DOHH2 (cell line): ENCODE measurements around the gene ZNF587.
"Not testable (repeated sequence)": the region's sequence is repeated elsewhere in the genome, so short reads cannot be mapped to it uniquely, and the experiment has no call there.

ENCODE experiments used
- H3F3A ChIP-seq: fragments of 200-600 bp; sonication (generic), shearing (Covaris generic); 2 replicates; pipeline ENCODE4 v1.6.0; 2016; ENCODE audit warnings: antibody characterized with exemption, mild to moderate bottlenecking; ENCODE audit not compliant: control insufficient read depth, insufficient read depth
- H3K27ac ChIP-seq: fragments of 200-600 bp; sonication (generic); 2 replicates; pipeline ENCODE4 v1.5.1; 2014; ENCODE audit warnings: low read depth, mild to moderate bottlenecking, low read length, moderate library complexity
- H3K27me3 ChIP-seq: fragments of 200-600 bp; sonication (generic); 2 replicates; pipeline ENCODE4 v1.6.1; 2014; ENCODE audit warnings: mild to moderate bottlenecking, low read length, mixed read lengths; ENCODE audit not compliant: control insufficient read depth
- H3K36me3 ChIP-seq: fragments of 200-600 bp; sonication (generic); 2 replicates; pipeline ENCODE4 v1.6.1; 2014; ENCODE audit warnings: mild to moderate bottlenecking, low read length, moderate library complexity, mixed read lengths; ENCODE audit not compliant: control insufficient read depth
- H3K4me1 ChIP-seq: fragments of 200-600 bp; sonication (generic); 2 replicates; pipeline ENCODE4 v1.6.1; 2014; ENCODE audit warnings: mild to moderate bottlenecking, low read length, mixed read lengths; ENCODE audit not compliant: control insufficient read depth
- H3K4me2 ChIP-seq: fragments of 200-600 bp; sonication (generic); 2 replicates; pipeline ENCODE4 v1.6.0; 2014; ENCODE audit warnings: mild to moderate bottlenecking, low read length, moderate library complexity
- H3K4me3 ChIP-seq: fragments of 200-600 bp; sonication (generic); 2 replicates; pipeline ENCODE4 v1.5.1; 2014; ENCODE audit warnings: mild to moderate bottlenecking, low read length, mixed read lengths
- H3K79me2 ChIP-seq: fragments of 200-600 bp; sonication (generic); 2 replicates; pipeline ENCODE4 v1.6.1; 2014; ENCODE audit warnings: mild to moderate bottlenecking, low read length, mixed read lengths; ENCODE audit not compliant: control insufficient read depth
- H3K9me2 ChIP-seq: fragments of 200-600 bp; sonication (generic); replicated peaks from 2 replicates; pipeline ENCODE4 v1.6.1; 2014; ENCODE audit warnings: mild to moderate bottlenecking, low read length, mixed read lengths; ENCODE audit not compliant: control insufficient read depth
- H3K9me3 ChIP-seq: fragments of 200-600 bp; sonication (generic); 2 replicates; pipeline ENCODE4 v1.6.1; 2014; ENCODE audit warnings: antibody characterized with exemption, low read length, mixed read lengths; ENCODE audit not compliant: control insufficient read depth, insufficient read depth
- H4K20me1 ChIP-seq: fragments of 200-600 bp; sonication (generic); 2 replicates; pipeline ENCODE4 v1.6.0; 2014; ENCODE audit warnings: low read depth, mild to moderate bottlenecking, antibody characterized with exemption, low read length, moderate library complexity; ENCODE audit not compliant: control insufficient read depth, insufficient read depth
- EZH2phosphoT487 ChIP-seq: fragments of 200-600 bp; sonication (generic); IDR thresholded peaks from 2 replicates; pipeline ENCODE4 v1.6.1; 2017; ENCODE audit warnings: borderline replicate concordance, mild to moderate bottlenecking, antibody characterized with exemption, low read length, moderate library complexity, mixed read lengths
- TF ChIP-seq, protein P1 (sequence below): fragments of 200-600 bp; sonication (generic); IDR thresholded peaks from one replicate; pipeline ENCODE4 v1.5.1; 2014; ENCODE audit warnings: antibody characterized with exemption, mild to moderate bottlenecking, low read depth, low read length; ENCODE audit not compliant: poor library complexity, severe bottlenecking

The ZNF587 gene

DNA sequence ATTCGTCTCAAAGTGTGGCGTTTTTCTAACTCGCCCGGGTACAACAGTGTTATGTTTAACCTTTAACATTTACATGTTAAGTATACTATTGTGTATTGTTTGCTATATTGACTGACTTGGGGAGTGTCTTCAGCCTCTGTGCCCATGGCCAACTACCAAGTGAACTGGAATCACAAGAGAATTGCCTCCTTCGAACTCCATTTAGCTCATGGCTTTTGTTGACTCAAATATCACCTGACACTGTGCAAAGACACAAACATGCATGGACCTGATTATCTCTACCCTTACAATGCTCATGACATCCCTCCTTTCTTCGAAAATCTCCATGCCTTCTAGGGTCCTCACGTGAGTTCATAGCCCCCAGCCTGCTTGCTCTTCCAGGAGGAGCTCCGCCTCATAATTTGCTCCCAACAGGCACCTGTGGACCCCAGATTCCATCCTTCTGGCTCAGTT lies 38.5 kb downstream of the ZNF587 start:
- TF ChIP-seq, protein P1, sequence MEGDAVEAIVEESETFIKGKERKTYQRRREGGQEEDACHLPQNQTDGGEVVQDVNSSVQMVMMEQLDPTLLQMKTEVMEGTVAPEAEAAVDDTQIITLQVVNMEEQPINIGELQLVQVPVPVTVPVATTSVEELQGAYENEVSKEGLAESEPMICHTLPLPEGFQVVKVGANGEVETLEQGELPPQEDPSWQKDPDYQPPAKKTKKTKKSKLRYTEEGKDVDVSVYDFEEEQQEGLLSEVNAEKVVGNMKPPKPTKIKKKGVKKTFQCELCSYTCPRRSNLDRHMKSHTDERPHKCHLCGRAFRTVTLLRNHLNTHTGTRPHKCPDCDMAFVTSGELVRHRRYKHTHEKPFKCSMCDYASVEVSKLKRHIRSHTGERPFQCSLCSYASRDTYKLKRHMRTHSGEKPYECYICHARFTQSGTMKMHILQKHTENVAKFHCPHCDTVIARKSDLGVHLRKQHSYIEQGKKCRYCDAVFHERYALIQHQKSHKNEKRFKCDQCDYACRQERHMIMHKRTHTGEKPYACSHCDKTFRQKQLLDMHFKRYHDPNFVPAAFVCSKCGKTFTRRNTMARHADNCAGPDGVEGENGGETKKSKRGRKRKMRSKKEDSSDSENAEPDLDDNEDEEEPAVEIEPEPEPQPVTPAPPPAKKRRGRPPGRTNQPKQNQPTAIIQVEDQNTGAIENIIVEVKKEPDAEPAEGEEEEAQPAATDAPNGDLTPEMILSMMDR, result no peak
- TF ChIP-seq EZH2phosphoT487, result no peak
- H3K4me3 ChIP-seq, result peak overlapping the region; percentile 76
- H3K36me3 ChIP-seq, result peaks cover 8% of the 10 kb centered on the region
- no peaks in the 10 kb centered on the region for H4K20me1 ChIP-seq
- H3K9me2 ChIP-seq, result no peaks in the 10 kb centered on the region
- H3K27me3 ChIP-seq, result no peaks in the 10 kb centered on the region
- H3K4me2 ChIP-seq, result peak overlapping the region; percentile 80
- H3F3A ChIP-seq, result no peaks in the 10 kb centered on the region
- no peak overlapping the region for H3K27ac ChIP-seq
- no peaks in the 10 kb centered on the region for H3K79me2 ChIP-seq
- H3K9me3 ChIP-seq, result peaks cover 37% of the 10 kb centered on the region
- peaks cover 13% of the 10 kb centered on the region for H3K4me1 ChIP-seq

- peaks cover 13% of the 10 kb centered on the region for H3K4me1 ChIP-seq
- peaks cover 8% of the 10 kb centered on the region for H3K36me3 ChIP-seq
- no peaks in the 10 kb centered on the region for H3K27me3 ChIP-seq
- H3K9me3 ChIP-seq, result peaks cover 37% of the 10 kb centered on the region
- H3K4me2 ChIP-seq, result peak within 1 kb of the TSS; percentile 80
- H4K20me1 ChIP-seq, result no peaks in the 10 kb centered on the region
- TF ChIP-seq, protein P1, result peak; percentile 47
- no peak for TF ChIP-seq EZH2phosphoT487
- H3K9me2 ChIP-seq, result no peaks in the 10 kb centered on the region
- no peak within 1 kb of the TSS for H3K27ac ChIP-seq
- H3K79me2 ChIP-seq, result no peaks in the 10 kb centered on the region
- peak within 1 kb of the TSS; percentile 76 for H3K4me3 ChIP-seq
- H3F3A ChIP-seq, result no peaks in the 10 kb centered on the region
Measured at GRCh38 chr19:57888560-57889231, 39.0 kb downstream of the ZNF587 start, which contains the start of gene ZNF814. Gene ZNF814, minus strand, starts transcription at chr19:57889037. Its CDS starts 235 bp downstream, at chr19:57888802.

DNA sequence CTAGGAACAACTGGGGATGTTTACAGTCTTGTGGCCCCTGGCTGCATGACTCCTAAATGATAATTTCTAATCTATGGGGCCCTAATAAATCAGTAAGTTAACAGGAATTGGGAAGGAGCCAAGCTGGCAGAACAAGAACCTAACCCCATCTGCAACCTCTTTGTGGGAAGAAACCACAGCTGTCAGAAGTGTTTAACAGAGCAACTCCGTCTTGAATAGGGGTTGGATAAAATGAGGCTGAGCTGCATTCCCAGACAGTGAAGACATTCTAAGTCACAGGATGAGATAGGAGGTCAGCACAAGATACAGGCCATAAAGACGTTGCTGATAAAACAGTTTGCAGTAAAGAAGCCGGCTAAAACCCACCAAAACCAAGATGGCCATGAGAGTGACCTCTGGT lies 41.0 kb downstream of the ZNF587 start:
- H3K4me2 ChIP-seq, H3K27ac ChIP-seq, H3K36me3 ChIP-seq, H4K20me1 ChIP-seq, H3K79me2 ChIP-seq, H3K9me2 ChIP-seq, H3K27me3 ChIP-seq, H3K4me3 ChIP-seq, H3F3A ChIP-seq: not testable (repeated sequence)
- Histone ChIP-seq H3K9me3 (peaks cover 31% of the 10 kb centered on the region), H3K4me1 (peaks cover 13% of the 10 kb centered on the region)

- no peak overlapping the region for H3K4me2 ChIP-seq
- no peaks in the 10 kb centered on the region for H3K4me1 ChIP-seq
- TF ChIP-seq, protein P1, result no peak
- no peak for TF ChIP-seq EZH2phosphoT487
- H3K4me3 ChIP-seq, result no peak overlapping the region
- H3K9me3 ChIP-seq, result peaks cover 5% of the 10 kb centered on the region; the same call in 1 of the 2 replicates
- no peaks in the 10 kb centered on the region for H3F3A ChIP-seq
- no peaks in the 10 kb centered on the region for H3K27me3 ChIP-seq
- no peaks in the 10 kb centered on the region for H3K9me2 ChIP-seq
- no peaks in the 10 kb centered on the region for H3K79me2 ChIP-seq
- H3K27ac ChIP-seq, result no peak overlapping the region
- H3K36me3 ChIP-seq, result no peaks in the 10 kb centered on the region
- H4K20me1 ChIP-seq, result no peaks in the 10 kb centered on the region
Measured at GRCh38 chr19:57900311-57900710, 50.7 kb downstream of the ZNF587 start.
